H1 (cell line): ENCODE measurements around the gene PCDHB13. TPM values are rescaled to one million over a fixed set of nuclear protein-coding genes. Genes with fewer than 3 reads are reported as not detected.
"Not testable (repeated sequence)": the region's sequence is repeated elsewhere in the genome, so short reads cannot be mapped to it uniquely, and the experiment has no call there.

Experiments used
- CTCF ChIA-PET: fragments of 300-600 bp; sonication (Branson Sonifier 250); formaldehyde crosslinking; loops from one replicate; lab custom pipeline; 2021; ENCODE audit not compliant: partially characterized antibody; lab: Charles Lee
- POLR2A ChIA-PET: fragments of 300-600 bp; sonication (Branson Sonifier 250); formaldehyde crosslinking; loops from one replicate; lab custom pipeline; 2021; ENCODE audit warnings: inconsistent platforms; ENCODE audit not compliant: partially characterized antibody; lab: Charles Lee
- DNase-seq, 2 experiments: peaks; one replicate each; pipeline versions ENCODE4 v3.0.0 to v3.0.0-alpha.2; 2010 to 2022; ENCODE audit warnings: low spot score in 2 of 2, low read depth in 1 of 2, mixed read lengths in 1 of 2
- FAIRE-seq: peaks from 2 replicates; lab custom pipeline; 2011; peaks lifted over from hg19 to GRCh38; lab: Jason Lieb, UNC
- H2AFZ ChIP-seq: 2 replicates; pipeline ENCODE4 v1.8.1; 2012; ENCODE audit warnings: low read length, inconsistent platforms
- H2AK5ac ChIP-seq: 2 replicates; pipeline ENCODE4 v1.6.1; 2013; ENCODE audit warnings: low read depth, low read length
- H2BK120ac ChIP-seq: replicated peaks from 2 replicates; pipeline ENCODE3; 2013; ENCODE audit warnings: low read depth, low read length, inconsistent platforms
- H2BK12ac ChIP-seq: 2 replicates; pipeline ENCODE4 v1.6.1; 2013; ENCODE audit warnings: low read depth, low read length
- H2BK15ac ChIP-seq: 2 replicates; pipeline ENCODE4 v1.6.1; 2013; ENCODE audit warnings: low read length
- H2BK20ac ChIP-seq: 2 replicates; pipeline ENCODE4 v1.6.1; 2013; ENCODE audit warnings: low read length
- H2BK5ac ChIP-seq: 2 replicates; pipeline ENCODE4 v1.6.1; 2013; ENCODE audit warnings: low read depth, low read length
- H3K14ac ChIP-seq: 2 replicates; pipeline ENCODE4 v1.6.1; 2013; ENCODE audit warnings: inconsistent platforms; ENCODE audit not compliant: insufficient read length
- H3K18ac ChIP-seq: 2 replicates; pipeline ENCODE4 v1.6.1; 2013; ENCODE audit warnings: low read length; ENCODE audit errors: extremely low read depth
- H3K23ac ChIP-seq: 2 replicates; pipeline ENCODE4 v1.6.1; 2013; ENCODE audit warnings: inconsistent platforms; ENCODE audit not compliant: insufficient read length
- H3K23me2 ChIP-seq: 2 replicates; pipeline ENCODE4 v1.6.1; 2013; ENCODE audit warnings: low read depth, low read length
- H3K27ac ChIP-seq: 2 replicates; pipeline ENCODE4 v1.6.1; 2011; ENCODE audit warnings: low read depth, low read length, inconsistent platforms
- H3K27me3 ChIP-seq, 4 experiments: replicated peaks in 1 of 4; 1 replicate in 1 of 4; 2 replicates in 3 of 4; pipeline versions ENCODE4 v1.6.1 to v1.8.1; 2011 to 2013; ENCODE audit warnings: low read length in 3 of 4, mild to moderate bottlenecking in 3 of 4, inconsistent platforms in 2 of 4, mixed read lengths in 2 of 4, moderate library complexity in 1 of 4; ENCODE audit not compliant: control insufficient read depth in 3 of 4, insufficient read depth in 3 of 4; ENCODE audit errors: extremely low read depth in 1 of 4
- H3K36me3 ChIP-seq, 4 experiments: 2 replicates each; pipeline versions ENCODE4 v1.6.1 to v1.8.1; 2011 to 2013; ENCODE audit warnings: mild to moderate bottlenecking in 4 of 4, low read length in 3 of 4, moderate library complexity in 2 of 4, control low read depth in 1 of 4, inconsistent platforms in 1 of 4; ENCODE audit not compliant: insufficient read depth in 4 of 4, control insufficient read depth in 2 of 4
- H3K4ac ChIP-seq: replicated peaks from 2 replicates; pipeline ENCODE3; 2013; ENCODE audit warnings: low read length, low read depth, mixed read lengths, inconsistent platforms; ENCODE audit not compliant: insufficient read length
- H3K4me1 ChIP-seq, 4 experiments: replicated peaks in 1 of 4; 1 replicate in 1 of 4; 2 replicates in 3 of 4; pipeline versions ENCODE4 v1.6.1 to v1.8.1; 2011 to 2013; ENCODE audit warnings: low read length in 3 of 4, inconsistent platforms in 2 of 4, mixed read lengths in 1 of 4; ENCODE audit not compliant: insufficient read depth in 4 of 4, control insufficient read depth in 3 of 4
- H3K4me2 ChIP-seq, 2 experiments: 2 replicates each; pipeline versions ENCODE4 v1.6.1 to v1.8.1; 2011 to 2013; ENCODE audit warnings: low read depth in 2 of 2, low read length in 2 of 2, control low read depth in 1 of 2, inconsistent platforms in 1 of 2, mild to moderate bottlenecking in 1 of 2; ENCODE audit not compliant: insufficient read depth in 1 of 2
- H3K4me3 ChIP-seq, 4 experiments: fragments of 200-600, 300-600 bp in 1 of 4; sonication (generic), shearing (Covaris generic), sonication (Bioruptor Twin) in 1 of 4; 2 replicates each; pipeline versions ENCODE4 v1.5.1 to v1.8.1; 2011 to 2016; ENCODE audit warnings: low read length in 4 of 4, low read depth in 3 of 4, control low read depth in 2 of 4, inconsistent platforms in 2 of 4, mild to moderate bottlenecking in 2 of 4, mixed read lengths in 1 of 4, moderate library complexity in 1 of 4; ENCODE audit not compliant: insufficient read depth in 2 of 4; ENCODE audit errors: extremely low read depth in 1 of 4
- H3K56ac ChIP-seq: replicated peaks from 2 replicates; pipeline ENCODE3; 2013; ENCODE audit warnings: low read depth, mild to moderate bottlenecking, mixed read lengths, low read length, inconsistent platforms; ENCODE audit not compliant: insufficient read length
- H3K79me1 ChIP-seq: 2 replicates; pipeline ENCODE4 v1.6.1; 2013; ENCODE audit warnings: low read depth, low read length, control low read depth
- H3K79me2 ChIP-seq, 2 experiments: 2 replicates each; pipeline versions ENCODE4 v1.6.1 to v1.8.1; 2012 to 2013; ENCODE audit warnings: low read length in 2 of 2, mild to moderate bottlenecking in 2 of 2, inconsistent platforms in 1 of 2; ENCODE audit not compliant: insufficient read depth in 2 of 2, control insufficient read depth in 1 of 2
- H3K9ac ChIP-seq, 4 experiments: replicated peaks in 1 of 4; 1 replicate in 1 of 4; 2 replicates in 3 of 4; pipeline versions ENCODE4 v1.6.1 to v1.8.1; 2011 to 2013; ENCODE audit warnings: low read depth in 3 of 4, low read length in 3 of 4, control low read depth in 2 of 4, mild to moderate bottlenecking in 2 of 4, moderate library complexity in 2 of 4, inconsistent platforms in 1 of 4; ENCODE audit errors: extremely low read depth in 1 of 4
- H3K9me3 ChIP-seq, 2 experiments: 2 replicates each; pipeline versions ENCODE4 v1.6.1 to v1.8.1; 2012 to 2013; ENCODE audit warnings: mild to moderate bottlenecking in 2 of 2, moderate library complexity in 2 of 2, control low read depth in 1 of 2, inconsistent platforms in 1 of 2, low read depth in 1 of 2, low read length in 1 of 2, mixed read lengths in 1 of 2; ENCODE audit not compliant: insufficient read depth in 2 of 2
- H4K20me1 ChIP-seq, 2 experiments: replicated peaks in 1 of 2; 2 replicates each; pipeline versions ENCODE3 to v1.8.1; 2011 to 2013; ENCODE audit warnings: inconsistent platforms in 2 of 2, low read length in 2 of 2, mild to moderate bottlenecking in 1 of 2; ENCODE audit not compliant: insufficient read depth in 2 of 2, control insufficient read depth in 1 of 2
- H4K5ac ChIP-seq: 2 replicates; pipeline ENCODE4 v1.6.1; 2013; ENCODE audit warnings: low read length, low read depth, mixed read lengths, inconsistent platforms; ENCODE audit not compliant: insufficient read length
- H4K8ac ChIP-seq: 2 replicates; pipeline ENCODE4 v1.8.0; 2013; ENCODE audit warnings: mild to moderate bottlenecking, moderate library complexity, low read length, inconsistent platforms; ENCODE audit not compliant: insufficient read depth; ENCODE audit errors: extremely low read depth
- H4K91ac ChIP-seq: replicated peaks from 2 replicates; pipeline ENCODE3; 2013; ENCODE audit warnings: low read length, mixed read lengths, inconsistent platforms; ENCODE audit not compliant: insufficient read length
- WGBS, 2 experiments: shearing (Covaris generic) in 1 of 2; methylation state at CpG; one replicate each; pipeline versions ENCODE4 v1.1.6 to v1.1.7; 2013 to 2015; ENCODE audit warnings: low lambda C conversion rate in 2 of 2, mixed read lengths in 2 of 2, inconsistent platforms in 1 of 2, low coverage in 1 of 2, missing lambda C conversion rate in 1 of 2; ENCODE audit not compliant: insufficient replicate concordance in 2 of 2, insufficient coverage in 1 of 2, insufficient read length in 1 of 2; ENCODE audit errors: extremely low coverage in 1 of 2, missing lambda C conversion rate in 1 of 2; 5-methylcytosine and 5-hydroxymethylcytosine counted together
- polyA plus RNA-seq, 7 experiments: library from polyadenylated mRNA; depleted of rRNA in 3 of 7; stranded (reverse) in 5 of 7; unstranded in 2 of 7; fragments of >200 nt in 5 of 7; fragments of 200-250 nt in 2 of 7; gene quantifications; 1 replicate in 5 of 7; 2 replicates in 1 of 7; 4 replicates in 1 of 7; pipeline versions ENCODE4 v1.2.1 to v1.2.3, GENCODE V29; 2011 to 2013; ENCODE audit warnings: missing spikeins in 2 of 7, mixed read lengths in 2 of 7
- total RNA-seq: library from RNA; stranded (reverse); fragmentation: NEBNext Ultra II Directional; extraction: Animal tissue kit (Norgen Biotek cat#: 25700); gene quantifications from 2 replicates; pipeline ENCODE4 v1.2.1, GENCODE V29; 2021

The PCDHB13 gene
- total and polyA plus RNA-seq, 2 of the 8 experiments (the other 6 are each of a cell fraction or from before 2014, with no cell fraction given): 1.1 to 1.4 TPM

DNA sequence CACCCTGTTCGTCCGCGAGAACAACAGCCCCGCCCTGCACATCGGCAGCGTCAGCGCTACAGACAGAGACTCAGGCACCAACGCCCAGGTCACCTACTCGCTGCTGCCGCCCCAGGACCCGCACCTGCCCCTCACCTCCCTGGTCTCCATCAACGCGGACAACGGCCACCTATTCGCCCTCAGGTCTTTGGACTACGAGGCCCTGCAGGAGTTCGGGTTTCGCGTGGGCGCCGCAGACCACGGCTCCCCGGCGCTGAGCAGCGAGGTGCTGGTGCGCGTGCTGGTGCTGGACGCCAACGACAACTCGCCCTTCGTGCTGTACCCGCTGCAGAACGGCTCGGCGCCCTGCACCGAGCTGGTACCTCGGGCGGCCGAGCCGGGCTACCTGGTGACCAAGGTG lies 22.2 kb downstream of the PCDHB13 start:
- H3K4me3 ChIP-seq, H2BK120ac ChIP-seq, H3K27ac ChIP-seq, H2BK15ac ChIP-seq, H2AFZ ChIP-seq, H3K23me2 ChIP-seq, H3K18ac ChIP-seq, H3K79me2 ChIP-seq, H3K56ac ChIP-seq, H4K20me1 ChIP-seq, FAIRE-seq, H2AK5ac ChIP-seq, H3K27me3 ChIP-seq, H3K9ac ChIP-seq, H2BK20ac ChIP-seq, H3K79me1 ChIP-seq, H4K5ac ChIP-seq, H3K23ac ChIP-seq, H3K14ac ChIP-seq, H3K4ac ChIP-seq, H2BK12ac ChIP-seq, H4K8ac ChIP-seq, H2BK5ac ChIP-seq, POLR2A ChIA-PET, H4K91ac ChIP-seq, H3K36me3 ChIP-seq, DNase-seq, H3K4me1 ChIP-seq, H3K4me2 ChIP-seq: not testable (repeated sequence)
- peaks cover 16 to 25% of the 10 kb centered on the region in 2 experiments for H3K9me3 ChIP-seq
- 89% methylated on average over 34 of the region's 40 CpGs; no CpG with 5 or more reads in 1 of the 2 experiments for WGBS, 2 experiments
- CTCF ChIA-PET: interaction anchor here (0.6 kb wide), 1 partner anchor 85 kb away, joined by 3 read pairs; the partner anchor contains the start of gene TAF7
